SK-N-SH (cell line): ENCODE results near the gene MACROD1. TPM values are rescaled to one million over a fixed set of nuclear protein-coding genes. Genes with fewer than 3 reads are reported as not detected.

ENCODE experiments used
- CTCF ChIA-PET: fragments of 300-600, 350-600 bp; formaldehyde crosslinking; extraction: SDS; loops from one replicate; lab custom pipeline; 2021; lab: Yijun Ruan, JAX
- POLR2A ChIA-PET: fragments of 350-600 bp; sonication (Branson Sonifier 250); formaldehyde crosslinking; extraction: SDS; loops from one replicate; lab custom pipeline; 2020; ENCODE audit warnings: antibody characterized with exemption, inconsistent platforms; lab: Yijun Ruan, JAX
- DNase-seq: peaks from one replicate; pipeline ENCODE4 v3.0.0; 2012
- H2AFZ ChIP-seq: fragments of 200-600 bp; sonication (generic); 2 replicates; pipeline ENCODE4 v1.8.1; 2016; ENCODE audit warnings: antibody characterized with exemption, mild to moderate bottlenecking, low read depth
- H3F3A ChIP-seq: fragments of 200-600 bp; sonication (generic); replicated peaks from 2 replicates; pipeline ENCODE3; 2016; ENCODE audit warnings: antibody characterized with exemption, mild to moderate bottlenecking; ENCODE audit not compliant: insufficient read depth
- H3K27ac ChIP-seq, 2 experiments: fragments of 200-500 bp in 1 of 2; fragments of 200-600 bp in 1 of 2; sonication (Bioruptor generic) in 1 of 2; sonication (generic), shearing (Covaris generic) in 1 of 2; 2 replicates each; pipeline versions ENCODE4 v1.5.1 to v1.6.1; 2014 to 2016; ENCODE audit warnings: low read depth in 2 of 2, inconsistent platforms in 1 of 2, low read length in 1 of 2, mild to moderate bottlenecking in 1 of 2, mixed read lengths in 1 of 2
- H3K27me3 ChIP-seq: fragments of 200-600 bp; sonication (generic), shearing (Covaris generic); 2 replicates; pipeline ENCODE4 v1.6.1; 2016; ENCODE audit warnings: mixed run types; ENCODE audit not compliant: insufficient read depth
- H3K36me3 ChIP-seq, 2 experiments: fragments of 200-500 bp in 1 of 2; fragments of 200-600 bp in 1 of 2; sonication (Bioruptor generic) in 1 of 2; sonication (generic) in 1 of 2; replicated peaks in 1 of 2; 2 replicates each; pipeline versions ENCODE3 to v1.5.1; 2014 to 2016; ENCODE audit warnings: low read length in 1 of 2, mild to moderate bottlenecking in 1 of 2; ENCODE audit not compliant: insufficient read depth in 2 of 2, control insufficient read depth in 1 of 2
- H3K4me1 ChIP-seq, 2 experiments: fragments of 200-500 bp in 1 of 2; fragments of 200-600 bp in 1 of 2; sonication (Bioruptor generic) in 1 of 2; sonication (generic), shearing (Covaris generic) in 1 of 2; 2 replicates each; pipeline versions ENCODE4 v1.5.1 to v1.6.1; 2014 to 2016; ENCODE audit warnings: low read depth in 1 of 2, low read length in 1 of 2, mixed run types in 1 of 2; ENCODE audit not compliant: insufficient read depth in 2 of 2, control insufficient read depth in 1 of 2
- H3K4me2 ChIP-seq: fragments of 200-600 bp; sonication (generic), shearing (Covaris generic); 2 replicates; pipeline ENCODE4 v1.6.1; 2017; ENCODE audit warnings: mixed run types
- H3K4me3 ChIP-seq, 2 experiments: fragments of 200-500 bp in 1 of 2; fragments of 200-600 bp in 1 of 2; sonication (Bioruptor generic) in 1 of 2; sonication (generic), shearing (Covaris generic) in 1 of 2; 2 replicates each; pipeline versions ENCODE4 v1.5.1 to v1.8.1; 2014 to 2016; ENCODE audit warnings: low read depth in 2 of 2, inconsistent platforms in 1 of 2, low read length in 1 of 2, mild to moderate bottlenecking in 1 of 2, mixed read lengths in 1 of 2, moderate library complexity in 1 of 2
- H3K79me2 ChIP-seq: fragments of 200-600 bp; sonication (generic); 2 replicates; pipeline ENCODE4 v1.8.1; 2017; ENCODE audit warnings: mild to moderate bottlenecking; ENCODE audit not compliant: insufficient read depth
- H3K9ac ChIP-seq: fragments of 200-600 bp; sonication (generic); 2 replicates; pipeline ENCODE4 v1.6.1; 2017; ENCODE audit warnings: mixed run types
- H3K9me2 ChIP-seq: fragments of 200-600 bp; sonication (generic); 2 replicates; pipeline ENCODE4 v1.6.1; 2017; ENCODE audit warnings: mixed run types
- H3K9me3 ChIP-seq: fragments of 200-600 bp; sonication (generic); 2 replicates; pipeline ENCODE4 v1.6.1; 2017; ENCODE audit warnings: mixed run types, mild to moderate bottlenecking, moderate library complexity
- H4K20me1 ChIP-seq: fragments of 200-600 bp; sonication (generic); 2 replicates; pipeline ENCODE4 v1.6.1; 2017; ENCODE audit warnings: mild to moderate bottlenecking, mixed run types; ENCODE audit not compliant: insufficient read depth
- ELF1 ChIP-seq: IDR thresholded peaks from 2 replicates; pipeline ENCODE4 v1.4.0; 2012
- EP300 ChIP-seq, 2 experiments: IDR thresholded peaks; 2 replicates each; pipeline versions ENCODE4 v1.4.0 to v1.6.1; 2012; ENCODE audit warnings: borderline replicate concordance in 1 of 2, low read depth in 1 of 2, low read length in 1 of 2
- EZH2phosphoT487 ChIP-seq: fragments of 200-600 bp; sonication (generic); IDR thresholded peaks from 2 replicates; pipeline ENCODE4 v1.6.1; 2017; ENCODE audit warnings: low read depth, mixed run types, mild to moderate bottlenecking, antibody characterized with exemption, moderate library complexity, borderline replicate concordance
- FOSL2 ChIP-seq: IDR thresholded peaks from 2 replicates; pipeline ENCODE4 v1.4.0; 2012; ENCODE audit warnings: low read depth, mild to moderate bottlenecking, moderate library complexity, borderline replicate concordance
- FOXM1 ChIP-seq: IDR thresholded peaks from 2 replicates; pipeline ENCODE4 v1.4.0; 2012; ENCODE audit warnings: low read depth, mild to moderate bottlenecking
- GABPA ChIP-seq: IDR thresholded peaks from 2 replicates; pipeline ENCODE4 v1.4.0; 2012; ENCODE audit warnings: low read depth, mild to moderate bottlenecking
- GATA2 ChIP-seq: sonication (generic); formaldehyde crosslinking; IDR thresholded peaks from 2 replicates; pipeline ENCODE4 v1.5.0; 2020; ENCODE audit warnings: mild to moderate bottlenecking, missing genetic modification reagents
- IRF3 ChIP-seq: fragments of 150-350 bp; IDR thresholded peaks from 2 replicates; pipeline ENCODE4 v1.6.1; 2016; ENCODE audit warnings: mild to moderate bottlenecking, low read depth, low read length
- JUND ChIP-seq: IDR thresholded peaks from 2 replicates; pipeline ENCODE4 v1.4.0; 2012
- MEF2A ChIP-seq: IDR thresholded peaks from 2 replicates; pipeline ENCODE4 v1.4.0; 2012; ENCODE audit warnings: low read depth, borderline replicate concordance
- MXI1 ChIP-seq: IDR thresholded peaks from 2 replicates; pipeline ENCODE4 v1.6.1; 2012; ENCODE audit warnings: mild to moderate bottlenecking, low read depth, low read length, improper control_type of control experiment
- NFIC ChIP-seq: IDR thresholded peaks from 2 replicates; pipeline ENCODE4 v1.4.0; 2012; ENCODE audit warnings: borderline replicate concordance
- NRF1 ChIP-seq: IDR thresholded peaks from 2 replicates; pipeline ENCODE4 v1.6.1; 2012; ENCODE audit warnings: low read depth, mild to moderate bottlenecking, low read length
- POLR2AphosphoS5 ChIP-seq: IDR thresholded peaks from 2 replicates; pipeline ENCODE4 v1.6.1; 2012; ENCODE audit warnings: low read depth, low read length
- RFX5 ChIP-seq: IDR thresholded peaks from 2 replicates; pipeline ENCODE4 v1.6.1; 2012; ENCODE audit warnings: mild to moderate bottlenecking, improper control_type of control experiment, low read length
- RXRA ChIP-seq: IDR thresholded peaks from 2 replicates; pipeline ENCODE4 v1.4.0; 2012; ENCODE audit warnings: low read depth, mild to moderate bottlenecking, borderline replicate concordance
- SMC3 ChIP-seq: IDR thresholded peaks from 2 replicates; pipeline ENCODE4 v1.6.1; 2012; ENCODE audit warnings: low read depth, low read length, improper control_type of control experiment
- TCF12 ChIP-seq: IDR thresholded peaks from 2 replicates; pipeline ENCODE4 v1.4.0; 2012
- TEAD4 ChIP-seq: IDR thresholded peaks from 2 replicates; pipeline ENCODE4 v1.4.0; 2012; ENCODE audit warnings: mild to moderate bottlenecking, borderline replicate concordance; ENCODE audit not compliant: insufficient read depth
- USF1 ChIP-seq: IDR thresholded peaks from 2 replicates; pipeline ENCODE4 v1.4.0; 2012; ENCODE audit warnings: low read depth, borderline replicate concordance
- WGBS: methylation state at CpG from one replicate; pipeline ENCODE4 v1.1.6; 2017; ENCODE audit warnings: low lambda C conversion rate; 5-methylcytosine and 5-hydroxymethylcytosine counted together
- polyA plus RNA-seq, 3 experiments: library from polyadenylated mRNA; depleted of rRNA; stranded (reverse); fragments of >200 nt; gene quantifications; 2 replicates each; pipeline ENCODE4 v1.2.3, GENCODE V29; 2012
- TF ChIP-seq, protein P1 (sequence below): IDR thresholded peaks from 2 replicates; pipeline ENCODE4 v1.4.0; 2012; ENCODE audit warnings: low read depth, borderline replicate concordance
- TF ChIP-seq, protein P2 (sequence below): IDR thresholded peaks from 2 replicates; pipeline ENCODE4; 2012
- TF ChIP-seq, protein P3 (sequence below): fragments of 200-600 bp; sonication (generic); IDR thresholded peaks from 2 replicates; pipeline ENCODE4 v1.6.1; 2017; ENCODE audit warnings: antibody characterized with exemption, mild to moderate bottlenecking, moderate library complexity

The MACROD1 gene
- polyA plus RNA-seq, 1 of the 3 experiments (the other 2 are of a cell fraction) = 49.1 TPM

GRCh38 chr11:63986156-63986931 lies 179.6 kb downstream of the MACROD1 start, which contains the start of gene OTUB1 (continued):
- TF ChIP-seq, protein P1, sequence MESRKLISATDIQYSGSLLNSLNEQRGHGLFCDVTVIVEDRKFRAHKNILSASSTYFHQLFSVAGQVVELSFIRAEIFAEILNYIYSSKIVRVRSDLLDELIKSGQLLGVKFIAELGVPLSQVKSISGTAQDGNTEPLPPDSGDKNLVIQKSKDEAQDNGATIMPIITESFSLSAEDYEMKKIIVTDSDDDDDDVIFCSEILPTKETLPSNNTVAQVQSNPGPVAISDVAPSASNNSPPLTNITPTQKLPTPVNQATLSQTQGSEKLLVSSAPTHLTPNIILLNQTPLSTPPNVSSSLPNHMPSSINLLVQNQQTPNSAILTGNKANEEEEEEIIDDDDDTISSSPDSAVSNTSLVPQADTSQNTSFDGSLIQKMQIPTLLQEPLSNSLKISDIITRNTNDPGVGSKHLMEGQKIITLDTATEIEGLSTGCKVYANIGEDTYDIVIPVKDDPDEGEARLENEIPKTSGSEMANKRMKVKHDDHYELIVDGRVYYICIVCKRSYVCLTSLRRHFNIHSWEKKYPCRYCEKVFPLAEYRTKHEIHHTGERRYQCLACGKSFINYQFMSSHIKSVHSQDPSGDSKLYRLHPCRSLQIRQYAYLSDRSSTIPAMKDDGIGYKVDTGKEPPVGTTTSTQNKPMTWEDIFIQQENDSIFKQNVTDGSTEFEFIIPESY = no peak
- TF ChIP-seq POLR2AphosphoS5 (peak; percentile 84), NRF1 (no peak), USF1 (no peak), RFX5 (no peak), ELF1 (peak; percentile 92), RXRA (no peak), GABPA (peak; percentile 92), EP300 (IDR thresholded peaks at IDR 0.05; ENCODE audit: borderline replicate concordance in 1 of 2, low read depth in 1 of 2, low read length in 1 of 2) (no peak), FOXM1 (no peak)

DNA sequence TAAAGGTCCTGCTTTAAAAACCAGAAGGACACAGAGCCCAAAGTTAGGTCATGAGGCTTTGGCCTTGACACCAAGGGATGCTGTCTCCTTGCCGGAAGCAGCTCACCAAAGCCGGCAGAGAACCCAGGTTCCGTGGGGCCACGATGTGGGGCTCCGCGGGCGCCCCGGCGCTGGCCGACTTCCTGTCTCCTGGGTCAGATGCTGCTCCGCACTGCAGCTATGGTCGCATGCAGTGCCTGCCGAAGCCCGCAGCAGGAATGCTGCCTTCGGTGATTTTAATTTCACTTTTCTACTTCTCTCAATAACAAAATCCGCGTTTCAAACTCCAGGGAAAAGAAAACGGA lies 180.1 kb downstream of the MACROD1 start:
- Histone ChIP-seq H3K4me3 (peak overlapping the region; percentile 79 to 93), H3K9me2 (no peaks in the 10 kb centered on the region), H3K36me3 (peaks cover 9 to 13% of the 10 kb centered on the region in 2 experiments), H3K79me2 (peaks cover 62% of the 10 kb centered on the region), H3K9me3 (no peaks in the 10 kb centered on the region), H4K20me1 (peaks cover 11% of the 10 kb centered on the region), H3K27me3 (no peaks in the 10 kb centered on the region), H2AFZ (peak overlapping the region; percentile 94), H3K4me1 (peaks cover 7 to 17% of the 10 kb centered on the region in 2 experiments), H3F3A (peaks cover 11% of the 10 kb centered on the region), H3K27ac (peak overlapping the region; percentile 81 to 93), H3K9ac (peak overlapping the region; percentile 92), H3K4me2 (peak overlapping the region; percentile 93)
- DNase-seq = peak; percentile 60
- CTCF ChIA-PET = interaction anchor here (0.7 to 0.9 kb wide), 3 partner anchors 31 to 160 kb away, joined by 3 to 4 read pairs (median 3); no protein-coding TSS in a partner anchor
- POLR2A ChIA-PET = interaction anchor here (0.6 kb wide), 1 partner anchor 9 kb away, joined by 3 read pairs; no protein-coding TSS in a partner anchor
- 5% methylated on average over 18 of the region's 18 CpGs for WGBS
- TF ChIP-seq JUND (no peak), SMC3 (no peak), MXI1 (no peak), TCF12 (no peak), RXRA (no peak), USF1 (no peak), EP300 (IDR thresholded peaks at IDR 0.05; ENCODE audit: borderline replicate concordance in 1 of 2, low read depth in 1 of 2, low read length in 1 of 2) (no peak), IRF3 (no peak), RFX5 (no peak), POLR2AphosphoS5 (no peak), FOSL2 (no peak), GATA2 (CRISPR knock-in tag) (no peak), TEAD4 (no peak), MEF2A (no peak), EZH2phosphoT487 (no peak), NFIC (no peak)
- TF ChIP-seq, protein P2, sequence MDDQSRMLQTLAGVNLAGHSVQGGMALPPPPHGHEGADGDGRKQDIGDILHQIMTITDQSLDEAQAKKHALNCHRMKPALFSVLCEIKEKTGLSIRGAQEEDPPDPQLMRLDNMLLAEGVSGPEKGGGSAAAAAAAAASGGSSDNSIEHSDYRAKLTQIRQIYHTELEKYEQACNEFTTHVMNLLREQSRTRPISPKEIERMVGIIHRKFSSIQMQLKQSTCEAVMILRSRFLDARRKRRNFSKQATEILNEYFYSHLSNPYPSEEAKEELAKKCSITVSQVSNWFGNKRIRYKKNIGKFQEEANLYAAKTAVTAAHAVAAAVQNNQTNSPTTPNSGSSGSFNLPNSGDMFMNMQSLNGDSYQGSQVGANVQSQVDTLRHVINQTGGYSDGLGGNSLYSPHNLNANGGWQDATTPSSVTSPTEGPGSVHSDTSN = no peak
- TF ChIP-seq, protein P3, sequence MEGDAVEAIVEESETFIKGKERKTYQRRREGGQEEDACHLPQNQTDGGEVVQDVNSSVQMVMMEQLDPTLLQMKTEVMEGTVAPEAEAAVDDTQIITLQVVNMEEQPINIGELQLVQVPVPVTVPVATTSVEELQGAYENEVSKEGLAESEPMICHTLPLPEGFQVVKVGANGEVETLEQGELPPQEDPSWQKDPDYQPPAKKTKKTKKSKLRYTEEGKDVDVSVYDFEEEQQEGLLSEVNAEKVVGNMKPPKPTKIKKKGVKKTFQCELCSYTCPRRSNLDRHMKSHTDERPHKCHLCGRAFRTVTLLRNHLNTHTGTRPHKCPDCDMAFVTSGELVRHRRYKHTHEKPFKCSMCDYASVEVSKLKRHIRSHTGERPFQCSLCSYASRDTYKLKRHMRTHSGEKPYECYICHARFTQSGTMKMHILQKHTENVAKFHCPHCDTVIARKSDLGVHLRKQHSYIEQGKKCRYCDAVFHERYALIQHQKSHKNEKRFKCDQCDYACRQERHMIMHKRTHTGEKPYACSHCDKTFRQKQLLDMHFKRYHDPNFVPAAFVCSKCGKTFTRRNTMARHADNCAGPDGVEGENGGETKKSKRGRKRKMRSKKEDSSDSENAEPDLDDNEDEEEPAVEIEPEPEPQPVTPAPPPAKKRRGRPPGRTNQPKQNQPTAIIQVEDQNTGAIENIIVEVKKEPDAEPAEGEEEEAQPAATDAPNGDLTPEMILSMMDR = no peak
